K562 (cell line): ENCODE results near the gene PAQR7. TPM values are rescaled to one million over a fixed set of nuclear protein-coding genes. Genes with fewer than 3 reads are reported as not detected.

Experiments used
- ATAC-seq: fragments of 200-7000 bp; cut with Tn5 transposase; 3 replicates; pipeline ENCODE4 v1.9.1; 2020; ENCODE audit warnings: moderate library complexity
- BruUV-seq: library from RNA; stranded (reverse); fragments of 400-500 nt; replicated peaks from 2 replicates; lab custom pipeline; 2021; lab: Mats Ljungman, UMichigan
- CTCF ChIA-PET: fragments of 300-600 bp; formaldehyde crosslinking; extraction: SDS; loops from one replicate; lab custom pipeline; 2021; ENCODE audit warnings: low intra/inter-chr PET ratio; lab: Yijun Ruan, JAX
- POLR2A ChIA-PET: fragments of 300-600, 350-650 bp; sonication (Branson Sonifier 250); formaldehyde crosslinking; extraction: SDS; loops from one replicate; lab custom pipeline; 2021; ENCODE audit warnings: antibody characterized with exemption, inconsistent platforms; lab: Yijun Ruan, JAX
- DNase-seq, 4 experiments: peaks; one replicate each; pipeline versions ENCODE4 v3.0.0 to v3.0.0-alpha.2; 2011 to 2018; ENCODE audit warnings: low spot score in 3 of 4, mixed read lengths in 3 of 4; ENCODE audit errors: extremely low read depth in 1 of 4
- FAIRE-seq: peaks from 2 replicates; lab custom pipeline; 2011; peaks lifted over from hg19 to GRCh38; lab: Jason Lieb, UNC
- H2AFZ ChIP-seq: 2 replicates; pipeline ENCODE4 v1.6.0; 2011; ENCODE audit warnings: low read depth, low read length, control low read depth, inconsistent platforms
- H3K27ac ChIP-seq: fragments of 200-600 bp; 3 replicates; pipeline ENCODE4 v1.8.0; 2011; ENCODE audit warnings: low read depth, mild to moderate bottlenecking, control low read depth, inconsistent platforms, low read length, moderate library complexity, mixed read lengths; ENCODE audit errors: extremely low read depth
- H3K27me3 ChIP-seq, 2 experiments: fragments of 300-600 bp in 1 of 2; 2 replicates in 1 of 2; 3 replicates in 1 of 2; pipeline versions ENCODE4 v1.6.0 to v1.8.0; 2011; ENCODE audit warnings: inconsistent platforms in 2 of 2, low read length in 2 of 2, mild to moderate bottlenecking in 1 of 2, mixed read lengths in 1 of 2, moderate library complexity in 1 of 2; ENCODE audit not compliant: control insufficient read depth in 2 of 2, insufficient read depth in 2 of 2
- H3K36me3 ChIP-seq: fragments of 300-600 bp; 3 replicates; pipeline ENCODE4 v1.8.0; 2011; ENCODE audit warnings: mild to moderate bottlenecking, low read length, inconsistent platforms; ENCODE audit not compliant: control insufficient read depth, insufficient read depth
- H3K4me1 ChIP-seq, 2 experiments: fragments of 200-600 bp in 1 of 2; replicated peaks in 1 of 2; 2 replicates in 1 of 2; 3 replicates in 1 of 2; pipeline versions ENCODE4 v1.5.1 to v1.8.0; 2011; ENCODE audit warnings: inconsistent platforms in 2 of 2, low read length in 2 of 2, mild to moderate bottlenecking in 1 of 2, mixed read lengths in 1 of 2, moderate library complexity in 1 of 2; ENCODE audit not compliant: control insufficient read depth in 2 of 2, insufficient read depth in 2 of 2
- H3K4me2 ChIP-seq: 2 replicates; pipeline ENCODE4 v1.6.1; 2011; ENCODE audit warnings: low read length, control low read depth, inconsistent platforms, mixed read lengths; ENCODE audit not compliant: insufficient read depth
- H3K4me3 ChIP-seq: fragments of 200-600 bp; sonication (generic), shearing (Covaris generic); 2 replicates; pipeline ENCODE4 v1.5.1; 2016; ENCODE audit warnings: control low read depth, inconsistent platforms
- H3K79me2 ChIP-seq: fragments of 200-600 bp; 3 replicates; pipeline ENCODE4 v1.8.0; 2011; ENCODE audit warnings: low read length, inconsistent platforms; ENCODE audit not compliant: control insufficient read depth, insufficient read depth
- H3K9ac ChIP-seq, 2 experiments: 2 replicates each; pipeline versions ENCODE4 v1.6.0 to v1.6.1; 2011; ENCODE audit warnings: low read depth in 2 of 2, low read length in 2 of 2, control low read depth in 1 of 2, inconsistent platforms in 1 of 2, mild to moderate bottlenecking in 1 of 2, mixed read lengths in 1 of 2; ENCODE audit not compliant: insufficient read depth in 1 of 2
- H3K9me1 ChIP-seq: one replicate; pipeline ENCODE4 v1.6.0; 2011; ENCODE audit warnings: inconsistent platforms, mild to moderate bottlenecking, low read length, moderate library complexity; ENCODE audit not compliant: control insufficient read depth, insufficient read depth
- H3K9me3 ChIP-seq: replicated peaks from 2 replicates; pipeline ENCODE4 v1.5.1; 2011; ENCODE audit warnings: low read depth, low read length, inconsistent platforms; ENCODE audit not compliant: control insufficient read depth, insufficient read depth
- H4K20me1 ChIP-seq: replicated peaks from 2 replicates; pipeline ENCODE4 v1.6.1; 2011; ENCODE audit warnings: low read length, inconsistent platforms, mixed read lengths; ENCODE audit not compliant: control insufficient read depth, insufficient read depth
- CHD4 ChIP-seq: fragments of 200-600 bp; sonication (generic); IDR thresholded peaks from 3 replicates; pipeline ENCODE4 v1.6.1; 2012; ENCODE audit warnings: low read depth, mild to moderate bottlenecking, mixed read lengths, low read length, inconsistent platforms; ENCODE audit not compliant: insufficient read depth, insufficient replicate concordance, poor library complexity, severe bottlenecking
- E2F1 ChIP-seq: sonication (generic); formaldehyde crosslinking; IDR thresholded peaks from 2 replicates; pipeline ENCODE4 v1.8.1; 2023; ENCODE audit warnings: mild to moderate bottlenecking, missing genetic modification reagents, moderate library complexity
- FOXJ3 ChIP-seq: sonication (generic); formaldehyde crosslinking; IDR thresholded peaks from 2 replicates; pipeline ENCODE4 v1.4.0; 2020; ENCODE audit warnings: mild to moderate bottlenecking, missing genetic modification reagents
- HCFC1 ChIP-seq: IDR thresholded peaks from 2 replicates; pipeline ENCODE4 v1.6.1; 2012; ENCODE audit warnings: low read depth, low read length, improper control_type of control experiment
- HIVEP1 ChIP-seq: fragments of 250-450 bp; sonication (Bioruptor Pico); IDR thresholded peaks from 2 replicates; pipeline ENCODE4 v1.4.0; 2020; ENCODE audit warnings: mild to moderate bottlenecking
- KLF13 ChIP-seq: fragments of 450-650 bp; IDR thresholded peaks from 2 replicates; pipeline ENCODE4 v1.6.1; 2016; ENCODE audit warnings: missing genetic modification characterization, low read depth, mild to moderate bottlenecking, missing compliant biosample characterization, moderate library complexity, borderline replicate concordance
- NR2C2 ChIP-seq, 2 experiments: fragments of 200-800 bp in 1 of 2; sonication (Bioruptor generic) in 1 of 2; sonication (generic) in 1 of 2; formaldehyde crosslinking in 1 of 2; IDR thresholded peaks; 2 replicates each; pipeline versions ENCODE4 v1.6.1 to v1.8.0; 2016 to 2022; ENCODE audit warnings: mild to moderate bottlenecking in 1 of 2, missing compliant biosample characterization in 1 of 2, missing genetic modification characterization in 1 of 2, missing genetic modification reagents in 1 of 2
- PBX2 ChIP-seq, 2 experiments: IDR thresholded peaks in 1 of 2; conservative IDR thresholded peaks in 1 of 2; 2 replicates each; pipeline ENCODE4 v1.6.1; 2016; ENCODE audit warnings: low read depth in 2 of 2, mild to moderate bottlenecking in 1 of 2, missing compliant biosample characterization in 1 of 2, missing genetic modification characterization in 1 of 2, moderate library complexity in 1 of 2
- PHTF2 ChIP-seq: fragments of 250-450 bp; sonication (Bioruptor Pico); IDR thresholded peaks from 2 replicates; pipeline ENCODE4 v1.5.0; 2021; ENCODE audit warnings: mild to moderate bottlenecking
- PTRF ChIP-seq: fragments of 450-650 bp; IDR thresholded peaks from 2 replicates; pipeline ENCODE4 v1.6.1; 2016; ENCODE audit warnings: mild to moderate bottlenecking, missing genetic modification characterization, missing compliant biosample characterization
- RBM39 ChIP-seq: fragments of 200-400 bp; formaldehyde crosslinking; optimal IDR thresholded peaks from 2 replicates; pipeline ENCODE3; 2018; ENCODE audit warnings: low read depth, low read length
- TRIM28 ChIP-seq: fragments of 450-650 bp; IDR thresholded peaks from 2 replicates; pipeline ENCODE4 v1.6.1; 2017
- ZC3H11A ChIP-seq: IDR thresholded peaks from 2 replicates; pipeline ENCODE4 v1.6.1; 2012; ENCODE audit warnings: low read depth, low read length, improper control_type of control experiment
- ZNF311 ChIP-seq: fragments of 250-450 bp; sonication (Bioruptor Pico); IDR thresholded peaks from 2 replicates; pipeline ENCODE4 v1.4.0; 2020; ENCODE audit warnings: mild to moderate bottlenecking, moderate library complexity
- ZNF384 ChIP-seq: IDR thresholded peaks from 2 replicates; pipeline ENCODE4 v1.6.1; 2012; ENCODE audit warnings: low read depth, low read length, improper control_type of control experiment
- ZNF445 ChIP-seq: fragments of 250-450 bp; sonication (Bioruptor Pico); IDR thresholded peaks from 2 replicates; pipeline ENCODE4 v1.4.0; 2020; ENCODE audit warnings: low read depth, mild to moderate bottlenecking, moderate library complexity
- WGBS: fragments of 100-300 bp; shearing (Covaris generic); methylation state at CpG from one replicate; pipeline ENCODE4 v1.1.6; 2016; ENCODE audit warnings: low coverage, mixed read lengths; ENCODE audit not compliant: insufficient coverage; ENCODE audit errors: missing lambda C conversion rate; 5-methylcytosine and 5-hydroxymethylcytosine counted together
- in situ Hi-C: fragments of 300-500 bp; cut with MboI; formaldehyde crosslinking; loops from 4 replicates; pipeline ENCODE4 v1.15.0; 2018; ENCODE audit warnings: inconsistent platforms, mixed read lengths
- intact Hi-C: fragments of 100-400 bp; cut with micrococcal nuclease; formaldehyde crosslinking; loops from 2 replicates; pipeline ENCODE4 v1.14.2; 2022
- polyA plus RNA-seq, 8 experiments: library from polyadenylated mRNA; depleted of rRNA in 4 of 8; stranded (reverse) in 5 of 8; unstranded in 3 of 8; fragments of >200 nt; fragmentation: Nextera tagmentation in 2 of 8; fragmentation: Illumina TruSeq in 1 of 8; extraction: Ambion mirVana in 2 of 8; extraction: Trizol in 1 of 8; gene quantifications; 2 replicates each; pipeline versions ENCODE4 v1.2.1 to v1.2.3, GENCODE V29; 2011 to 2014; ENCODE audit warnings: inconsistent platforms in 1 of 8, missing spikeins in 1 of 8
- total RNA-seq, 7 experiments: library from RNA; depleted of rRNA in 6 of 7; stranded (reverse); fragments of >200 nt in 6 of 7; fragmentation: Illumina TruSeq in 2 of 7; extraction: Trizol in 2 of 7; gene quantifications; 2 replicates each; pipeline versions ENCODE4 v1.2.1 to v1.2.3, GENCODE V29; 2011 to 2021; ENCODE audit warnings: low replicate concordance in 1 of 7

Gene PAQR7
- total and polyA plus RNA-seq, 9 of the 15 experiments (the other 6 are each of a cell fraction or from before 2014, with no cell fraction given): 1.1 to 5.2 (median 2.6) TPM

GRCh38 chr1:25905680-25906643, 30.5 kb upstream of the PAQR7 start, which contains the start of gene STMN1:
STMN1 (minus strand) TSS chr1:25906419; CDS start chr1:25904676, 1,743 bp downstream.
- DNase-seq (peak; percentile 97 to 99 (median 97)), ATAC-seq (peak; percentile 94), FAIRE-seq (peak; percentile 62)
- under 1% methylated on average over 70 of the region's 102 CpGs for WGBS
- ChIA-PET CTCF (interaction anchor here (2.7 kb wide), 1 partner anchor 92 kb away, joined by 19 read pairs; the partner anchor contains the start of gene PAFAH2), POLR2A (interaction anchor here (0.6 to 4.6 kb wide), 19 partner anchors 9 to 369 kb away, joined by 3 to 33 read pairs (median 5); partner anchors contain the start of genes MTFR1L and PAFAH2)
- H3K36me3 ChIP-seq: peaks cover 38% of the 10 kb centered on the region
- H3K79me2 ChIP-seq: peaks cover 49% of the 10 kb centered on the region
- BruUV-seq: no TSS peak
- peak within 1 kb of the TSS; percentile 93 for H3K27ac ChIP-seq
- H3K9ac ChIP-seq: peak within 1 kb of the TSS; percentile 83 to 95
- peak within 1 kb of the TSS; percentile 79 for H3K4me2 ChIP-seq
- H3K4me3 ChIP-seq: peak within 1 kb of the TSS; percentile 78
- peaks cover 9% of the 10 kb centered on the region for H3K9me1 ChIP-seq
- intact Hi-C loops: loop anchor here (1.0 to 2.0 kb wide), 2 partner anchors 27 to 92 kb away; partner anchors contain the start of gene PAFAH2
- in situ Hi-C loops: no loop called here
- H2AFZ ChIP-seq: peak within 1 kb of the TSS; percentile 95
- H3K27me3 ChIP-seq: no peaks in the 10 kb centered on the region
- H4K20me1 ChIP-seq: peaks cover 25% of the 10 kb centered on the region
- no peaks in the 10 kb centered on the region for H3K9me3 ChIP-seq
- peaks cover 13 to 24% of the 10 kb centered on the region in 2 experiments; a peak in 4 of 5 replicates for H3K4me1 ChIP-seq
- TF ChIP-seq ZC3H11A: no peak
- no peak for TF ChIP-seq HIVEP1 (CRISPR knock-in tag)
- TF ChIP-seq ZNF384: 0 out of 2 replicates have a peak, but pooled peaks have one; percentile 12
- no peak for TF ChIP-seq KLF13 (tag)
- no peak for TF ChIP-seq CHD4
- no peak for TF ChIP-seq TRIM28
- no peak for TF ChIP-seq PHTF2 (CRISPR knock-in tag)
- TF ChIP-seq RBM39: no peak
- no peak for TF ChIP-seq NR2C2 (CRISPR knock-in tag; IDR thresholded peaks at IDR 0.05)
- TF ChIP-seq NR2C2 (tag; IDR thresholded peaks at IDR 0.05): peak; percentile 72
- no peak for TF ChIP-seq FOXJ3 (CRISPR knock-in tag)
- no peak for TF ChIP-seq ZNF311 (CRISPR knock-in tag)
- TF ChIP-seq PBX2 (CRISPR knock-in tag; IDR thresholded peaks at IDR 0.05; ENCODE audit: low read depth): no peak
- TF ChIP-seq PBX2 (tag; conservative IDR thresholded peaks at IDR 0.05; ENCODE audit: low read depth): no peak
- TF ChIP-seq ZNF445: no peak
- TF ChIP-seq HCFC1: peak; percentile 94
- no peak for TF ChIP-seq PTRF
- TF ChIP-seq E2F1 (CRISPR knock-in tag): peak; percentile 91
